Measurements from ENCODE around the gene CD44.

Gene CD44

GRCh38 chr11:35147235-35147634, 8.3 kb downstream of the CD44 start:
- in situ Hi-C loops (cut with HindIII; ENCODE audit: low sequenced_read_pairs), result no loop called here
- no peak overlapping the region for H3K4me3 ChIP-seq (ENCODE audit: low read depth, low read length)
- peak; percentile 1 for DNase-seq (ENCODE audit: low read depth, low spot score)
- no peak for TF ChIP-seq CTCF (IDR thresholded peaks at IDR 0.05; ENCODE audit: low read depth, low read length)

GRCh38 chr11:35148163-35148837, 9.3 kb downstream of the CD44 start:
- DNase-seq (ENCODE audit: low read depth, low spot score), result peak; percentile 3
- in situ Hi-C loops (cut with HindIII; ENCODE audit: low sequenced_read_pairs), result no loop called here
- no peak for TF ChIP-seq CTCF (IDR thresholded peaks at IDR 0.05; ENCODE audit: low read depth, low read length)
- no peak overlapping the region for H3K4me3 ChIP-seq (ENCODE audit: low read depth, low read length)

GRCh38 chr11:35150454-35150853, 11.5 kb downstream of the CD44 start:
- in situ Hi-C loops (cut with HindIII; ENCODE audit: low sequenced_read_pairs), result no loop called here

GRCh38 chr11:35151241-35151640, 12.3 kb downstream of the CD44 start:
- in situ Hi-C loops (cut with HindIII; ENCODE audit: low sequenced_read_pairs), result no loop called here
- DNase-seq (ENCODE audit: low read depth, low spot score), result no peak

More at GRCh38 chr11:35150454-35150853, 11.5 kb downstream of the CD44 start:
- H3K4me3 ChIP-seq (ENCODE audit: low read depth, low read length), result no peak overlapping the region
- TF ChIP-seq CTCF (IDR thresholded peaks at IDR 0.05; ENCODE audit: low read depth, low read length), result no peak
- DNase-seq (ENCODE audit: low read depth, low spot score), result no peak

GRCh38 chr11:35151683-35152280, 12.8 kb downstream of the CD44 start:
- TF ChIP-seq CTCF (IDR thresholded peaks at IDR 0.05; ENCODE audit: low read depth, low read length), result no peak
- H3K4me3 ChIP-seq (ENCODE audit: low read depth, low read length), result no peak overlapping the region
- in situ Hi-C loops (cut with HindIII; ENCODE audit: low sequenced_read_pairs), result no loop called here
- no peak for DNase-seq (ENCODE audit: low read depth, low spot score)

More at GRCh38 chr11:35151241-35151640, 12.3 kb downstream of the CD44 start:
- no peak for TF ChIP-seq CTCF (IDR thresholded peaks at IDR 0.05; ENCODE audit: low read depth, low read length)
- H3K4me3 ChIP-seq (ENCODE audit: low read depth, low read length), result no peak overlapping the region

- in situ Hi-C loops (cut with HindIII; ENCODE audit: low sequenced_read_pairs), result no loop called here
These were observed 13.6 kb downstream of the CD44 start for GRCh38 chr11:35152575-35152974.

More at GRCh38 chr11:35152575-35152974, 13.6 kb downstream of the CD44 start:
- TF ChIP-seq CTCF (IDR thresholded peaks at IDR 0.05; ENCODE audit: low read depth, low read length), result no peak
- no peak overlapping the region for H3K4me3 ChIP-seq (ENCODE audit: low read depth, low read length)
- DNase-seq (ENCODE audit: low read depth, low spot score), result no peak
